ENCODE data around the gene FAM229B.

GRCh38 chr6:112139052-112139451 is 51.7 kb downstream of the FAM229B start:
- TF ChIP-seq CTCF (IDR thresholded peaks at IDR 0.05; ENCODE audit: borderline replicate concordance, extremely low read depth, low read length, poor library complexity, severe bottlenecking) (no peak), EZH2 (IDR thresholded peaks at IDR 0.05; ENCODE audit: borderline replicate concordance, low read depth, low read length, severe bottlenecking) (no peak)

Measured in DND-41 (cell line).